Measurements from ENCODE around the gene SNPH.

Gene SNPH

GRCh38 chr20:1265226-1265915, 723 bp upstream of the SNPH start:
- DNase-seq, result no peak

GRCh38 chr20:1265916-1266166, 253 bp upstream of the SNPH start:
- no peak for DNase-seq

GRCh38 chr20:1267161-1267560, 1.1 kb downstream of the SNPH start:
- DNase-seq, result no peak

GRCh38 chr20:1267809-1268374, 1.8 kb downstream of the SNPH start:
- no peak for DNase-seq

- no peak for DNase-seq
These were observed 3.1 kb downstream of the SNPH start for GRCh38 chr20:1269235-1269634.

- no peak for DNase-seq
These were observed 3.8 kb downstream of the SNPH start for GRCh38 chr20:1269850-1270249.

- DNase-seq, result no peak
These were observed 6.4 kb downstream of the SNPH start for GRCh38 chr20:1272368-1273100.

GRCh38 chr20:1273366-1273765, 7.3 kb downstream of the SNPH start:
- no peak for DNase-seq

- no peak for DNase-seq
These were observed 8.6 kb downstream of the SNPH start for GRCh38 chr20:1274485-1275311.

- DNase-seq, result no peak
These were observed 9.8 kb downstream of the SNPH start for GRCh38 chr20:1275919-1276318.

- no peak for DNase-seq
These were observed 11.6 kb downstream of the SNPH start for GRCh38 chr20:1277529-1278322.

GRCh38 chr20:1278993-1279392, 12.9 kb downstream of the SNPH start:
- DNase-seq, result no peak

- DNase-seq, result no peak
These were observed 14.4 kb downstream of the SNPH start for GRCh38 chr20:1280195-1281102.

- DNase-seq, result no peak
These were observed 15.4 kb downstream of the SNPH start for GRCh38 chr20:1281279-1282057.

- no peak for DNase-seq
These were observed 16.9 kb downstream of the SNPH start for GRCh38 chr20:1282966-1283365.

- DNase-seq, result no peak
These were observed 17.7 kb downstream of the SNPH start for GRCh38 chr20:1283522-1284510.

GRCh38 chr20:1286267-1287024, 20.4 kb downstream of the SNPH start:
- peak; percentile 23 to 38 for DNase-seq

- no peak for DNase-seq
These were observed 21.2 kb downstream of the SNPH start for GRCh38 chr20:1287306-1287705.

Data from activated CD4-positive, alpha-beta T cell treated with anti-CD3 and anti-CD28 coated beads, Interleukin-2, amount 50 U/mL, for 4 hours (primary cell).